IMR-90 (cell line): Measurements from ENCODE around the gene BCAS1. TPM values are rescaled to one million over a fixed set of nuclear protein-coding genes. Genes with fewer than 3 reads are reported as not detected.

Experiments used
- ATAC-seq: fragments of 200-7000 bp; cut with Tn5 transposase; 2 replicates; pipeline ENCODE4 v1.9.1; 2020; ENCODE audit warnings: low read depth, mild to moderate bottlenecking, moderate library complexity
- BruUV-seq: library from RNA; stranded (reverse); fragments of 400-500 nt; replicated peaks from 2 replicates; lab custom pipeline; 2021; lab: Mats Ljungman, UMichigan
- CTCF ChIA-PET: fragments of 300-600 bp; formaldehyde crosslinking; extraction: SDS; loops from one replicate; lab custom pipeline; 2021; ENCODE audit warnings: antibody characterized with exemption; lab: Yijun Ruan, JAX
- POLR2A ChIA-PET: fragments of 300-600 bp; sonication (Branson Sonifier 250); formaldehyde crosslinking; loops from one replicate; lab custom pipeline; 2022; ENCODE audit warnings: antibody characterized with exemption; ENCODE audit not compliant: unreplicated experiment; lab: Charles Lee
- DNase-seq: peaks from one replicate; pipeline ENCODE4 v3.0.0; 2013
- H2AFZ ChIP-seq: replicated peaks from 2 replicates; pipeline ENCODE3; 2013; ENCODE audit warnings: low read length, mild to moderate bottlenecking; ENCODE audit not compliant: poor library complexity
- H2AK5ac ChIP-seq: 2 replicates; pipeline ENCODE4 v1.6.1; 2013; ENCODE audit warnings: low read depth, low read length, inconsistent platforms
- H2AK9ac ChIP-seq: replicated peaks from 2 replicates; pipeline ENCODE3; 2013; ENCODE audit warnings: mild to moderate bottlenecking, low read depth, low read length, moderate library complexity; ENCODE audit not compliant: poor library complexity
- H2BK120ac ChIP-seq: 2 replicates; pipeline ENCODE4 v1.6.1; 2013; ENCODE audit warnings: low read depth, low read length, inconsistent platforms
- H2BK15ac ChIP-seq: 3 replicates; pipeline ENCODE4 v1.6.1; 2013; ENCODE audit warnings: low read depth, low read length, inconsistent platforms
- H2BK20ac ChIP-seq: 2 replicates; pipeline ENCODE4 v1.6.1; 2013; ENCODE audit warnings: low read depth, mild to moderate bottlenecking, inconsistent platforms, low read length, moderate library complexity
- H2BK5ac ChIP-seq: 2 replicates; pipeline ENCODE4 v1.6.1; 2013; ENCODE audit warnings: mild to moderate bottlenecking, low read depth, low read length, inconsistent platforms; ENCODE audit not compliant: poor library complexity, severe bottlenecking
- H3K14ac ChIP-seq: replicated peaks from 2 replicates; pipeline ENCODE4 v1.6.1; 2013; ENCODE audit warnings: low read depth, low read length, inconsistent platforms
- H3K18ac ChIP-seq: 2 replicates; pipeline ENCODE4 v1.6.1; 2013; ENCODE audit warnings: low read depth, low read length, control low read depth
- H3K23ac ChIP-seq: 2 replicates; pipeline ENCODE4 v1.6.1; 2013; ENCODE audit warnings: low read depth, low read length, inconsistent platforms
- H3K27ac ChIP-seq: 2 replicates; pipeline ENCODE4 v1.5.1; 2013; ENCODE audit warnings: mild to moderate bottlenecking, control low read depth, low read length; ENCODE audit not compliant: insufficient read depth
- H3K27me3 ChIP-seq: 2 replicates; pipeline ENCODE4 v1.6.1; 2013; ENCODE audit warnings: low read length; ENCODE audit not compliant: control insufficient read depth, insufficient read depth
- H3K36me3 ChIP-seq: 2 replicates; pipeline ENCODE4 v1.6.1; 2013; ENCODE audit warnings: low read length, mixed read lengths; ENCODE audit not compliant: control insufficient read depth, insufficient read depth
- H3K4ac ChIP-seq: 2 replicates; pipeline ENCODE4 v1.6.1; 2013; ENCODE audit warnings: low read depth, low read length, inconsistent platforms
- H3K4me1 ChIP-seq: 2 replicates; pipeline ENCODE4 v1.6.1; 2013; ENCODE audit warnings: low read length, mixed read lengths; ENCODE audit not compliant: control insufficient read depth, insufficient read depth
- H3K4me2 ChIP-seq: 2 replicates; pipeline ENCODE4 v1.6.1; 2013; ENCODE audit warnings: low read depth, mild to moderate bottlenecking, control low read depth, low read length, moderate library complexity
- H3K4me3 ChIP-seq: 2 replicates; pipeline ENCODE4 v1.5.1; 2013; ENCODE audit warnings: low read depth, mild to moderate bottlenecking, control low read depth, low read length, moderate library complexity; ENCODE audit not compliant: insufficient read depth
- H3K56ac ChIP-seq: 2 replicates; pipeline ENCODE4 v1.6.1; 2013; ENCODE audit warnings: low read length, inconsistent platforms; ENCODE audit not compliant: insufficient read depth; ENCODE audit errors: extremely low read depth
- H3K79me1 ChIP-seq, 2 experiments: 2 replicates each; pipeline ENCODE4 v1.6.1; 2013; ENCODE audit warnings: low read length in 2 of 2, inconsistent platforms in 1 of 2, low read depth in 1 of 2
- H3K9ac ChIP-seq: 2 replicates; pipeline ENCODE4 v1.6.1; 2013; ENCODE audit warnings: low read depth, low read length, control low read depth
- H3K9me1 ChIP-seq: 2 replicates; pipeline ENCODE4 v1.6.1; 2013; ENCODE audit warnings: low read length, inconsistent platforms; ENCODE audit not compliant: insufficient read depth
- H3K9me3 ChIP-seq: 2 replicates; pipeline ENCODE4 v1.6.1; 2013; ENCODE audit warnings: low read length; ENCODE audit not compliant: control insufficient read depth, insufficient read depth
- H4K20me1 ChIP-seq: 2 replicates; pipeline ENCODE4 v1.6.1; 2013; ENCODE audit warnings: low read length, inconsistent platforms; ENCODE audit not compliant: insufficient read depth
- H4K5ac ChIP-seq: 2 replicates; pipeline ENCODE4 v1.6.1; 2013; ENCODE audit warnings: mild to moderate bottlenecking, low read depth, low read length, control low read depth
- H4K8ac ChIP-seq, 2 experiments: 2 replicates each; pipeline ENCODE4 v1.6.1; 2013; ENCODE audit warnings: low read depth in 2 of 2, low read length in 2 of 2, control low read depth in 1 of 2, inconsistent platforms in 1 of 2
- H4K91ac ChIP-seq: 2 replicates; pipeline ENCODE4 v1.6.1; 2013; ENCODE audit warnings: low read depth, low read length, inconsistent platforms; ENCODE audit not compliant: insufficient read depth
- BHLHE40 ChIP-seq: fragments of 150-350 bp; IDR thresholded peaks from 2 replicates; pipeline ENCODE4 v1.6.1; 2016; ENCODE audit warnings: mild to moderate bottlenecking, low read depth, low read length
- CEBPB ChIP-seq: IDR thresholded peaks from 2 replicates; pipeline ENCODE4 v1.6.1; 2012; ENCODE audit warnings: low read depth, low read length, improper control_type of control experiment
- CHD1 ChIP-seq: IDR thresholded peaks from 2 replicates; pipeline ENCODE4 v1.6.1; 2012; ENCODE audit warnings: low read depth, low read length, improper control_type of control experiment
- FOS ChIP-seq: fragments of 150-350 bp; IDR thresholded peaks from 2 replicates; pipeline ENCODE4 v1.6.1; 2016; ENCODE audit warnings: low read depth, low read length
- MAFK ChIP-seq: IDR thresholded peaks from 2 replicates; pipeline ENCODE4 v1.6.1; 2012; ENCODE audit warnings: low read depth, low read length, improper control_type of control experiment
- MAZ ChIP-seq: IDR thresholded peaks from 2 replicates; pipeline ENCODE4 v1.6.1; 2012; ENCODE audit warnings: low read depth, mild to moderate bottlenecking, low read length, improper control_type of control experiment, moderate library complexity, borderline replicate concordance
- MXI1 ChIP-seq: IDR thresholded peaks from 2 replicates; pipeline ENCODE4 v1.6.1; 2012; ENCODE audit warnings: low read depth, mild to moderate bottlenecking, low read length, moderate library complexity, borderline replicate concordance
- NFE2L2 ChIP-seq: fragments of 150-350 bp; IDR thresholded peaks from 2 replicates; pipeline ENCODE4 v1.6.1; 2016; ENCODE audit warnings: low read depth, mild to moderate bottlenecking, low read length
- POLR2A ChIP-seq: IDR thresholded peaks from 2 replicates; pipeline ENCODE4 v1.6.1; 2012; ENCODE audit warnings: mild to moderate bottlenecking, low read depth, low read length
- WGBS, 2 experiments: methylation state at CpG; one replicate each; pipeline versions ENCODE4 v1.1.5 to v1.1.7; 2013; ENCODE audit warnings: missing lambda C conversion rate in 2 of 2; ENCODE audit not compliant: insufficient read length in 1 of 2; ENCODE audit errors: extremely low coverage in 2 of 2; 5-methylcytosine and 5-hydroxymethylcytosine counted together
- dilution Hi-C: fragments of 300-500 bp; cut with HindIII; formaldehyde crosslinking; loops from one replicate; pipeline ENCODE4 v1.14.3; 2018; ENCODE audit warnings: low sequenced_read_pairs; ENCODE audit not compliant: unreplicated experiment
- in situ Hi-C: fragments of 300-500 bp; cut with MboI; formaldehyde crosslinking; loops from 3 replicates; pipeline ENCODE4 v1.14.3; 2019; ENCODE audit warnings: low sequenced_read_pairs, inconsistent platforms, mixed read lengths
- intact Hi-C: fragments of 100-400 bp; cut with micrococcal nuclease; formaldehyde crosslinking; loops from 2 replicates; pipeline ENCODE4 v1.10.0; 2022
- polyA plus RNA-seq, 3 experiments: library from polyadenylated mRNA; depleted of rRNA; stranded (reverse); fragments of >200 nt; gene quantifications; 2 replicates each; pipeline ENCODE4 v1.2.3, GENCODE V29; 2012; ENCODE audit warnings: low replicate concordance in 1 of 3
- total RNA-seq: library from RNA; depleted of rRNA; stranded (reverse); fragments of >200 nt; gene quantifications from 2 replicates; pipeline ENCODE4 v1.2.3, GENCODE V29; 2012
- TF ChIP-seq, protein P1 (sequence below): fragments of 150-350 bp; IDR thresholded peaks from 2 replicates; pipeline ENCODE4 v1.6.1; 2017; ENCODE audit warnings: mild to moderate bottlenecking, antibody characterized with exemption, low read length, low read depth

Gene BCAS1
- total and polyA plus RNA-seq, 2 of the 4 experiments (the other 2 are of a cell fraction), result under 0.01 TPM; not detected in 1

DNA sequence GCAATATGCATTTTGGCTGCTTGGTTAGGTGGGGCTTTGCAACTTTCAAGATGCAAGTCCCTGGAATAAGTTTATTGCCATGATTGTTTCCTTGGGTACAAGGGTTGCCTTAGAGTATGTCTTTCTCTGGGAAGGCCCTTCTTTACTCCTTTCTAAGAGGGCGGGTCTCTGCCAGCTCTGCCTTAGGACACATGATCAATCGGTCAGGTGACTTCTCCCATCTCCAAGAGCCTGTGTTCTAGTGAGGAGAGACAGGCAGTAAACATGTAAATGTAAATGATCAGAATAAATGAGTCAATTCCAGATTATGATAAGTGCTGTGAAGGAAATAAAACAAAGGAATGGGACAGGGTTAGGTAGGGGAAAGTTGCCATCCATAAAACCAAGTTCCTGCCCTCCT, 43.2 kb upstream of the BCAS1 start:
- Histone ChIP-seq H3K9me1 (no peaks in the 10 kb centered on the region), H2BK20ac (no peak overlapping the region), H3K9ac (no peak overlapping the region), H3K23ac (no peak overlapping the region), H4K91ac (no peak overlapping the region), H3K27me3 (no peaks in the 10 kb centered on the region), H3K36me3 (no peaks in the 10 kb centered on the region), H3K79me1 (no peaks in the 10 kb centered on the region), H4K5ac (no peak overlapping the region; the same call in 1 of the 2 replicates), H2BK15ac (no peak overlapping the region; the same call in 2 of the 3 replicates), H3K9me3 (no peaks in the 10 kb centered on the region), H2AK5ac (no peak overlapping the region), H3K4me3 (no peak overlapping the region), H2AFZ (no peak overlapping the region), H3K18ac (no peak overlapping the region; the same call in 1 of the 2 replicates), H3K4me1 (peaks cover 8% of the 10 kb centered on the region; the same call in 1 of the 2 replicates), H3K4ac (no peak overlapping the region), H3K14ac (no peak overlapping the region), H2BK120ac (no peak overlapping the region), H2BK5ac (no peak overlapping the region), H3K4me2 (no peak overlapping the region), H3K56ac (no peak overlapping the region), H2AK9ac (no peak overlapping the region), H3K27ac (no peak overlapping the region), H4K20me1 (no peaks in the 10 kb centered on the region), H4K8ac (no peak overlapping the region)
- WGBS, 2 experiments, result no CpG with 5 or more reads among the region's 2 CpGs
- intact Hi-C loops, result no loop called here
- ChIA-PET CTCF (no interaction called here), POLR2A (no interaction called here)
- no TSS peak for BruUV-seq
- DNase-seq, result no peak
- dilution Hi-C loops, result no loop called here
- in situ Hi-C loops, result no loop called here
- TF ChIP-seq NFE2L2 (no peak), CHD1 (no peak), MXI1 (no peak), FOS (no peak), CEBPB (no peak), MAZ (no peak), MAFK (no peak), POLR2A (no peak), BHLHE40 (no peak)
- TF ChIP-seq, protein P1, sequence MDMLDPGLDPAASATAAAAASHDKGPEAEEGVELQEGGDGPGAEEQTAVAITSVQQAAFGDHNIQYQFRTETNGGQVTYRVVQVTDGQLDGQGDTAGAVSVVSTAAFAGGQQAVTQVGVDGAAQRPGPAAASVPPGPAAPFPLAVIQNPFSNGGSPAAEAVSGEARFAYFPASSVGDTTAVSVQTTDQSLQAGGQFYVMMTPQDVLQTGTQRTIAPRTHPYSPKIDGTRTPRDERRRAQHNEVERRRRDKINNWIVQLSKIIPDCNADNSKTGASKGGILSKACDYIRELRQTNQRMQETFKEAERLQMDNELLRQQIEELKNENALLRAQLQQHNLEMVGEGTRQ, result no peak
- no peak for ATAC-seq
